HCT116 (cell line): ENCODE measurements around the gene SPRYD7. TPM values are rescaled to one million over a fixed set of nuclear protein-coding genes. Genes with fewer than 3 reads are reported as not detected.

Experiments
- ATAC-seq: fragments of 200-7000 bp; cut with Tn5 transposase; 2 replicates; pipeline ENCODE4 v1.9.1; 2020; ENCODE audit warnings: mild to moderate bottlenecking, moderate library complexity
- BruUV-seq: library from RNA; stranded (reverse); fragments of 400-500 nt; replicated peaks from 2 replicates; lab custom pipeline; 2021; lab: Mats Ljungman, UMichigan
- CTCF ChIA-PET: fragments of 300-600 bp; sonication (Branson Sonifier 250); formaldehyde crosslinking; loops from one replicate; lab custom pipeline; 2021; ENCODE audit warnings: antibody characterized with exemption; lab: Charles Lee
- POLR2A ChIA-PET: fragments of 300-600, 350-600 bp; sonication (Branson Sonifier 250); formaldehyde crosslinking; loops from one replicate; lab custom pipeline; 2021; ENCODE audit warnings: antibody characterized with exemption; lab: Charles Lee
- RAD21 ChIA-PET, 2 experiments: fragments of 300-600 bp; sonication (Branson Sonifier 250); formaldehyde crosslinking; loops; one replicate each; lab custom pipeline; 2023; ENCODE audit warnings: low total read pairs in 2 of 2; ENCODE audit not compliant: uncharacterized antibody in 2 of 2, unreplicated experiment in 2 of 2, low non-redundant PET in 1 of 2; lab: Charles Lee
- DNase-seq: peaks from one replicate; pipeline ENCODE4 v3.0.0-alpha.2; 2010; ENCODE audit warnings: low read depth, low spot score
- H2AFZ ChIP-seq: fragments of 200-600 bp; shearing (Covaris generic), sonication (generic); 2 replicates; pipeline ENCODE4 v1.6.1; 2017; ENCODE audit warnings: low read depth, mixed run types, mixed read lengths, antibody characterized with exemption, low read length; ENCODE audit not compliant: poor library complexity, severe bottlenecking
- H3K27ac ChIP-seq: 2 replicates; pipeline ENCODE4 v1.5.1; 2012; ENCODE audit warnings: low read depth, low read length
- H3K27me3 ChIP-seq: fragments of 200-600 bp; sonication (generic); 2 replicates; pipeline ENCODE4 v1.6.1; 2016; ENCODE audit warnings: mixed run types, low read length, mixed read lengths; ENCODE audit not compliant: insufficient read depth
- H3K36me3 ChIP-seq, 2 experiments: fragments of 200-500 bp in 1 of 2; fragments of 200-600 bp in 1 of 2; sonication (Bioruptor generic) in 1 of 2; sonication (generic) in 1 of 2; 2 replicates each; pipeline versions ENCODE4 v1.5.1 to v1.6.1; 2014 to 2016; ENCODE audit warnings: low read length in 2 of 2, inconsistent platforms in 1 of 2, mixed read lengths in 1 of 2, mixed run types in 1 of 2; ENCODE audit not compliant: insufficient read depth in 2 of 2, control insufficient read depth in 1 of 2
- H3K4me1 ChIP-seq, 2 experiments: fragments of 200-600 bp in 1 of 2; sonication (generic) in 1 of 2; 2 replicates each; pipeline versions ENCODE4 v1.5.1 to v1.6.1; 2012 to 2017; ENCODE audit warnings: low read length in 2 of 2, inconsistent platforms in 1 of 2, mild to moderate bottlenecking in 1 of 2, mixed read lengths in 1 of 2, mixed run types in 1 of 2, moderate library complexity in 1 of 2; ENCODE audit not compliant: insufficient read depth in 2 of 2, control insufficient read depth in 1 of 2
- H3K4me2 ChIP-seq: fragments of 200-600 bp; sonication (generic); 2 replicates; pipeline ENCODE4 v1.6.1; 2017; ENCODE audit warnings: mixed run types, low read length, mixed read lengths
- H3K4me3 ChIP-seq, 2 experiments: fragments of 200-600 bp in 1 of 2; sonication (generic) in 1 of 2; replicated peaks in 1 of 2; 2 replicates each; pipeline ENCODE4 v1.5.1; 2011 to 2016; ENCODE audit warnings: low read length in 2 of 2, control low read depth in 1 of 2, low read depth in 1 of 2, mild to moderate bottlenecking in 1 of 2, mixed read lengths in 1 of 2, mixed run types in 1 of 2
- H3K79me2 ChIP-seq: fragments of 200-600 bp; sonication (generic); 2 replicates; pipeline ENCODE4 v1.6.1; 2017; ENCODE audit warnings: mild to moderate bottlenecking, mixed run types, low read length, moderate library complexity, mixed read lengths; ENCODE audit not compliant: insufficient read depth
- H3K9ac ChIP-seq: fragments of 200-600 bp; sonication (generic); 2 replicates; pipeline ENCODE4 v1.6.1; 2016; ENCODE audit warnings: low read length, mixed read lengths
- H3K9me2 ChIP-seq: fragments of 200-600 bp; sonication (generic), shearing (Covaris generic); 2 replicates; pipeline ENCODE4 v1.6.1; 2017; ENCODE audit warnings: mixed run types, mild to moderate bottlenecking, moderate library complexity; ENCODE audit not compliant: insufficient read depth
- H3K9me3 ChIP-seq, 2 experiments: fragments of 200-500 bp in 1 of 2; fragments of 200-600 bp in 1 of 2; sonication (Bioruptor generic) in 1 of 2; sonication (generic) in 1 of 2; 2 replicates each; pipeline ENCODE4 v1.6.1; 2014 to 2017; ENCODE audit warnings: low read length in 2 of 2, mixed read lengths in 2 of 2, inconsistent platforms in 1 of 2, low read depth in 1 of 2, mild to moderate bottlenecking in 1 of 2, mixed run types in 1 of 2, moderate library complexity in 1 of 2; ENCODE audit not compliant: control insufficient read depth in 1 of 2, insufficient read depth in 1 of 2
- H4K20me1 ChIP-seq: fragments of 200-600 bp; sonication (generic), shearing (Covaris generic); 2 replicates; pipeline ENCODE4 v1.6.1; 2017; ENCODE audit warnings: mixed run types, mild to moderate bottlenecking, moderate library complexity; ENCODE audit not compliant: insufficient read depth
- REST ChIP-seq: IDR thresholded peaks from 2 replicates; pipeline ENCODE4 v1.6.1; 2012; ENCODE audit warnings: low read depth
- intact Hi-C: fragments of 100-400 bp; cut with micrococcal nuclease; formaldehyde crosslinking; loops from 2 replicates; pipeline ENCODE4 v1.10.0; 2022
- total RNA-seq: library from RNA; stranded (reverse); gene quantifications from one replicate; pipeline ENCODE4 v1.2.1, GENCODE V29; 2021; ENCODE audit not compliant: unreplicated experiment

Gene SPRYD7
- total RNA-seq, 1 experiment from 2014 or later = 11.3 TPM

DNA sequence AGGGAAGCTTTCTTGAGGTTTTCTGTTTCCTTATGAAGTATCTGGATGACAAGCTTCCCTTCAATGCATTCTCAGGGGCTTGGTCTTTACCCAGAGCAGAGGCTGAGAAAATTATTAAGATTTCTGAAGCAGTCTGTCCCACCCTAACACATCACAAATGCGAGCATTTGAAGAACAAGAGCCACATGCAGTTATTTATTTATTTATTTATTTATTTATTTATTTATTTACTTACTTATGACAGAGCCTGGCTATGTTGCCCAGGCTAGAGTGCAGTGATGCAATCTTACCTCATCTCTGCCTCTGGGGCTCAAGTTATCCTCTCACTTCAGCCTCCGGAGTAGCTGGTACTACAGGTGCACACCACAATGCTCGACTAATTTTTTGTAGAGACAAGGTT is 38.4 kb downstream of the SPRYD7 start:
- Histone ChIP-seq H3K27ac (no peak overlapping the region), H3K4me1 (no peaks in the 10 kb centered on the region)
- CTCF ChIA-PET = no interaction called here

More for the DNA sequence above, 38.4 kb downstream of the SPRYD7 start:
- no peaks in the 10 kb centered on the region for H4K20me1 ChIP-seq
- no peak overlapping the region for H2AFZ ChIP-seq
- no peak for ATAC-seq
- H3K36me3 ChIP-seq = no peaks in the 10 kb centered on the region
- H3K4me3 ChIP-seq = no peak overlapping the region
- ChIA-PET POLR2A (no interaction called here), RAD21 (no interaction called here)
- no peak overlapping the region for H3K9ac ChIP-seq
- H3K27me3 ChIP-seq = no peaks in the 10 kb centered on the region
- no peaks in the 10 kb centered on the region for H3K9me2 ChIP-seq
- no TSS peak for BruUV-seq
- intact Hi-C loops = no loop called here
- no peak for TF ChIP-seq REST
- no peaks in the 10 kb centered on the region for H3K9me3 ChIP-seq
- no peaks in the 10 kb centered on the region for H3K79me2 ChIP-seq
- DNase-seq = no peak
- no peak overlapping the region for H3K4me2 ChIP-seq
